ENCODE measurements around the gene SNRNP200.

- TF ChIP-seq CTCF (conservative IDR thresholded peaks at IDR 0.05; ENCODE audit: low read length) (no peak), EZH2phosphoT487 (IDR thresholded peaks at IDR 0.05; ENCODE audit: borderline replicate concordance, low read depth, low read length) (no peak)
Observed at GRCh38 chr2:96336873-96337272, 31.5 kb upstream of the SNRNP200 start.
